ENCODE results near the gene TNS3. TPM values are rescaled to one million over a fixed set of nuclear protein-coding genes. Genes with fewer than 3 reads are reported as not detected.

The TNS3 gene
- total RNA-seq, 1 experiment from 2014 or later, result 27.6 TPM

- Histone ChIP-seq H3K9me3 (no peaks in the 10 kb centered on the region), H3K27me3 (no peaks in the 10 kb centered on the region), H3K4me3 (no peak overlapping the region), H3K36me3 (no peaks in the 10 kb centered on the region; the same call in 1 of the 2 replicates)
- DNase-seq, result no peak
Observed at GRCh38 chr7:47498229-47499056, 83.5 kb downstream of the TNS3 start.

DNA sequence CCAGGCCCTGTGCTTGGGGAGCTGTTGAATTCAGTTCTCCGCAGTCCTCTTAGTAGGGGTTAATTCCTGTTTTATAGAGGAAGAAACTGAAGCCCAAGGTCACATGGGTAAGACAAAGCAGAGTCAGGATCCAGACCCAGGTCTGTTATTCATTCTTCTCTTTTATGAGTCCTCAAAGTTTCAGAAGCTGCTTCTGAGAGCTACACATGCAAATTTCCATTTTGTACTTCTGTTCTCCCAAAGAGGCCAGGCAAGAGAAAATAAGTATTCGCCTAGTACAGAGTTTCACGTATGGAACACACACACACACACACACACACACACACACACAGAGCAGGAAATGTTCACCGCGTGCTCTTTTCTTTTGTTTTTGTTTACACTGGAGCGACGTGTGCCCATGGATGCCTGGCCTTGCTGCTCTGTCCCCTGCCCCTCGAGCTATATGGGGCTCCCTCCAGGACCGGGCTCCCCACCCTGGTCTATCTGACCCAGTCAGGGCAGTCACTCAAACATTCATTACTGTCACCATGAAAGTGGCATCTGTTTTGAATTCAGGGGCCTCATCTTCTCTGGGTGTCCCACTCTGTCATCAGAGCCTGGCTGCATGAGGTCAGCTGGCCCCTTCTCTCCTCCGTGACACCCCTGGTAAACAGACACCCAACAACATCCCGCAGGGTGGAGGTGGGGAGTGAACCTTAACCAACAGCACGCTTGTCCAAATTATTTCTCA, 84.4 kb downstream of the TNS3 start:
- no peaks in the 10 kb centered on the region for H3K27me3 ChIP-seq
- DNase-seq, result no peak
- H3K9me3 ChIP-seq, result no peaks in the 10 kb centered on the region
- no peak overlapping the region for H3K4me3 ChIP-seq
- no peaks in the 10 kb centered on the region; the same call in 1 of the 2 replicates for H3K36me3 ChIP-seq

DNA sequence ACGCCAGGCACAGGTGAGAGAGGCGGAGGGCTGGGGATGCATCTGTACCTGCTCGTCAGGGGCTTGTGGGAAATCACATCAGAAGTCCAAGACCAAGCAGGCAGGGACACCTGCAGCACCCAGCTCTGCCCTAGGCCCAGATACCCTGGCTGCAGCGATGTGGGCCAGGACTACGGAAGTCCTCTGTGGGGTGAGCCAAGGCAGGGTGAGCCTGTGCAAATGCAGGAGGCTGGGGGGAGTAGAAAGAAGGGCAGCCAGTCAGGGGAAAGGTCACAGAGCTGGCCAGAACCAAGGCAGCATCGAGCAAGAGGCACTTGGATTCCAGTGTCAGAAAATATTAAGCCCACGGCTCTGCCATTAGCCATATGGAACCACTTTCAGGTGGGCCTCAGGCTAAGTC, 85.2 kb downstream of the TNS3 start:
- Histone ChIP-seq H3K27me3 (no peaks in the 10 kb centered on the region), H3K9me3 (no peaks in the 10 kb centered on the region), H3K4me3 (no peak overlapping the region), H3K36me3 (no peaks in the 10 kb centered on the region; the same call in 1 of the 2 replicates)
- DNase-seq, result no peak

- Histone ChIP-seq H3K36me3 (no peaks in the 10 kb centered on the region; the same call in 1 of the 2 replicates), H3K9me3 (no peaks in the 10 kb centered on the region)
Observed at GRCh38 chr7:47496056-47496665, 85.8 kb downstream of the TNS3 start.

GRCh38 chr7:47493976-47494911, 87.7 kb downstream of the TNS3 start:
- H3K9me3 ChIP-seq, result no peaks in the 10 kb centered on the region

More at GRCh38 chr7:47496056-47496665, 85.8 kb downstream of the TNS3 start:
- Histone ChIP-seq H3K4me3 (no peak overlapping the region), H3K27me3 (no peaks in the 10 kb centered on the region)
- no peak for DNase-seq

DNA sequence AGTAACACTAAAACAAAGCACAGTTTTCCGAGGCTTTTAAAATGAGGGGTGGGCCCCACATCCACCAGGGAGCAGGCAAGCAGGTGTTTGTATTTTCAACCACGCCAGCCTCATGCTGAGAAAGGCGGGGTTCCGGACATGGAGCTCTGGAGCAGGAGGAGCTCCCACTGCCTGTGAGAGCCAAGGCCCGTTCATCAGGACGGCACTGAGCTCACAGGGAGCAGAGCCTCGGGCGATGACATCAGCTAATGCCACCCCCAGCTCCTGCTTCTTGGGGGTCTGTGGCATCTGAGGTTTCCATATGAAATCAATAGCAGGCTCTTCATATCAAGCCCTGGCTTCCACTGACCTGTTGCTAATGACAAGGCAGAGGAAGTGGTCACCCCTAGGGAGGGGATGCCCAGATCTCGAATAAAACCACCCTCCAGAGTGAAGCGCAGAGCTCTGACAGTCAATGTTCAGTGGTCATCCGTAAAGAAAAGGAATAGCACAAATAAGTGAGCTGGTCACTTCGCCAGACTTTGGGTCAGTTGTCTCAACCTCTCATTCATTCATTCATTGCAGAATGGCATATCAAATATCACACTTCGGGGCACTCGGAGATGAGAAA, 89.1 kb downstream of the TNS3 start:
- DNase-seq, result no peak
- no peaks in the 10 kb centered on the region for H3K9me3 ChIP-seq
- H3K36me3 ChIP-seq, result no peaks in the 10 kb centered on the region; the same call in 1 of the 2 replicates
- H3K4me3 ChIP-seq, result no peak overlapping the region
- no peaks in the 10 kb centered on the region for H3K27me3 ChIP-seq

More at GRCh38 chr7:47493976-47494911, 87.7 kb downstream of the TNS3 start:
- Histone ChIP-seq H3K4me3 (no peak overlapping the region), H3K36me3 (no peaks in the 10 kb centered on the region; the same call in 1 of the 2 replicates), H3K27me3 (no peaks in the 10 kb centered on the region)
- DNase-seq, result peak; percentile 12

DNA sequence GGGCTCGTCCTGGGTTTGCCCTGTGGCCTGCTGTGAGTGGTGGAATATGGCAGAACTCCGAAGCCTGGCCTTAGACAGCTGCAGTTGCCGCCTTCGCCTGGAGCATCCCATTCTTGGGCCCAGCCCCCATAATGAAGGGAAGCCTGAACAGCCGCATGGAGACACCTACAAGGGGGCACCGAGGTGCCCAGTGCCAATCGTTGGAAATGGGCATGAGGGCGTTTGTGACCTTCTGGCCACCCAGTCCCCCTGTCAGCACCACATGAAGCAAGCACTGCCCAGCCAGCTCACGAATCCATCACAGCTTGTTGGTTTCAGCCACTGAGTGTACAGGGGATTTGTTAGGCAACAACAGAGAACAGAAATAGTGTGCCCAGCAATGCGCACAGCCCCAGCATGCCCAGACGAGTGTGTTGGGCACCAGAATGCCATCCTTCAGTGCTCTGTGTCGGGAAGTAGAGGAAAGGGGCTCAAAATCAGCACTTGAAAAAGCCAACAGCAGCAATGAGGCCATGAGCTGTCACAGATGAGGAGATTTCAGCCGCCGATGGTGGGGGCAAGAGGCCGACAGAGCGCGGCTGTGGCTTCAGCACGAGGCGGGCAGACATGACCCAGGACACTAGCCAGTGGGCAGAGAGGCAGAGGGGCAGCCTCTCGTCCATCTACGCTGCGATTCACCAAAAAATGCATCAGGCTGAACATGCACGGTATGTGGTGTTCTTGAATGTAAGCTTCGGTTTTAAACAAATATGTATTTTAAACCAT, 91.2 kb downstream of the TNS3 start:
- H3K9me3 ChIP-seq, result no peaks in the 10 kb centered on the region
- H3K4me3 ChIP-seq, result no peak overlapping the region
- H3K27me3 ChIP-seq, result no peaks in the 10 kb centered on the region
- no peaks in the 10 kb centered on the region; the same call in 1 of the 2 replicates for H3K36me3 ChIP-seq
- no peak for DNase-seq

GRCh38 chr7:47489624-47490023, 92.3 kb downstream of the TNS3 start:
- Histone ChIP-seq H3K27me3 (no peaks in the 10 kb centered on the region), H3K9me3 (no peaks in the 10 kb centered on the region), H3K36me3 (no peaks in the 10 kb centered on the region; the same call in 1 of the 2 replicates), H3K4me3 (no peak overlapping the region)
- DNase-seq, result no peak

- DNase-seq, result no peak
- no peak overlapping the region for H3K4me3 ChIP-seq
- no peaks in the 10 kb centered on the region; the same call in 1 of the 2 replicates for H3K36me3 ChIP-seq
- no peaks in the 10 kb centered on the region for H3K27me3 ChIP-seq
- no peaks in the 10 kb centered on the region for H3K9me3 ChIP-seq
Observed at GRCh38 chr7:47488969-47489342, 93.0 kb downstream of the TNS3 start.

DNA sequence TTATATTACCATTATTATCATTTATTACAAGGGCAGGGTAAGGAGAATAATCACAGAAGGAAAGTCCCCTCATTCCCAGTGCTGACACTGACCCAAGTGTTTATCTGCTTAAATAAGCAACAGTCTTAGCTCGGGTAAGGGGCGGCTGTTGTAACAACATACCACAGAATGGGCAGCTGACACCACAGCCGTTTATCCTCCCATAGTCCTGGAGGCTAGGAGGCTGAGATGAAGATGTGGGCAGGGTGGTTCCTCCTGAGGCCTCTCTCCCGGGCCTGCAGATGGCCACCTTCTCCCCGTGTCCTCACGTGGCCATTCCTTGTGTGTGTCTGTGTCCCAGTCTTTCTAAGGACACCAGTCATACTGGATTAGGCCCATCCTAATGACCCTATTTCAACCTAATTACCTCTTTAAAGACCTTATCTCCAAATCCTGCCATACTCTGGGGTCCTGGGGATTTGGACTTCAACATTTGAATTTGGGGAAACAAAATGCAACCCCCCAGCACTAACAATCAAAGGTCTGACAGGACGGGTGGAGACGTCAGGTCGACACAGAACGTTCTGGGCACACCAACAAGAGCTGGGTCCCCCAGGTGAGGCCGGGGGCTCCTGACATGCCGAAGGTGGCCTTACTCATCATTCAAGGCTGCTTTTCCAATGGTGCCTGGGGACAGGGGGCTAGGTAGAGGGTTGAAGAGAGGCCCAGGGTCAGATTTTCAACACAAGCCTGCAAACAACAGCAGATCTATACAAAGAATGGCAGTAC, 93.5 kb downstream of the TNS3 start:
- DNase-seq, result no peak
- no peaks in the 10 kb centered on the region for H3K9me3 ChIP-seq

DNA sequence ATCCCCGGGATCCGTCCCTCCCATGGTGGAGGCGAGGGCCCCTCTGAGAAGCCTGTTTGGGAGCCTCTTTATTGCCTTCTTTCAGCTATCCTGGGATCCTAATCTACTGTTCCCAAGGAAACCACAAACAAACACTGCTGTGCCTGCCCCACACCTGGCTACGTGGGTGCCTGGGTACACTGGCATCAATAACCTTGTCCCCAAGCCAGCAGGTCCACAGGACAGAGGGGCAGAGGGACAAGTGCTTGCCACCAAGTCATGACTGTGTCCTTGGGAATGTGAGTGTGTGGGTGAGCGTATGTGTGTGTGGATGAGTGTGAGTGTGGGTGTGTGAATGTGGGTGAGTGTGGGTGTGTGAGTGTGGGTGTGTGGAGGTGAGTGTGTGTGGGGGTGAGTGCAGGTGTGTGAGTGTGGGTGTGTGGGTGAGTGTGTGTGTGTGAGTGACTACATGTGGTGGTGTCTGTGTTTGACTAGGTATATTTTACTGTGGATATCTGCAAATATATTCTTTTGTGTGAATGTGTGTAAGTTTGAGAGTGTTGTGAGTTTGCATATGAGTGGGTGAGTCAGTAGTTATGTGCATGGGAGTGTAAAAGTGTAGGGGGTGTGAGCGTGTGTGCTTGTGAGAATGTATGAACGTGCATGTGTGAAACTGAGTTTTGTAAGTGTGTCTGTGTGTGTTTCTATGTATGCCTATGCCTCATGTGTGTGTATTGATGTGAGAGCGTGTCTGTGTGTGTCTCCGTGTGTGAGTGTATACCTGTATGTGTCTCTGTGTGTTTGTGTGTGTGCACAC, 96.1 kb downstream of the TNS3 start:
- no peak overlapping the region for H3K4me3 ChIP-seq
- no peaks in the 10 kb centered on the region; the same call in 1 of the 2 replicates for H3K36me3 ChIP-seq
- no peak for DNase-seq
- no peaks in the 10 kb centered on the region for H3K27me3 ChIP-seq
- no peaks in the 10 kb centered on the region for H3K9me3 ChIP-seq

More for the DNA sequence above, 93.5 kb downstream of the TNS3 start:
- Histone ChIP-seq H3K27me3 (no peaks in the 10 kb centered on the region), H3K36me3 (no peaks in the 10 kb centered on the region; the same call in 1 of the 2 replicates), H3K4me3 (no peak overlapping the region)

- Histone ChIP-seq H3K4me3 (no peak overlapping the region), H3K36me3 (no peaks in the 10 kb centered on the region; the same call in 1 of the 2 replicates), H3K9me3 (no peaks in the 10 kb centered on the region), H3K27me3 (no peaks in the 10 kb centered on the region)
- DNase-seq, result no peak
Observed at GRCh38 chr7:47484923-47485639, 96.8 kb downstream of the TNS3 start.

GRCh38 chr7:47484457-47484856, 97.5 kb downstream of the TNS3 start:
- H3K9me3 ChIP-seq, result no peaks in the 10 kb centered on the region
- no peak for DNase-seq
- H3K27me3 ChIP-seq, result no peaks in the 10 kb centered on the region
- no peaks in the 10 kb centered on the region; the same call in 1 of the 2 replicates for H3K36me3 ChIP-seq
- no peak overlapping the region for H3K4me3 ChIP-seq
